Measurements from ENCODE around the gene SMOC1.

Gene SMOC1

GRCh38 chr14:69865701-69866365, 13.4 kb upstream of the SMOC1 start:
- DNase-seq: no peak

DNA sequence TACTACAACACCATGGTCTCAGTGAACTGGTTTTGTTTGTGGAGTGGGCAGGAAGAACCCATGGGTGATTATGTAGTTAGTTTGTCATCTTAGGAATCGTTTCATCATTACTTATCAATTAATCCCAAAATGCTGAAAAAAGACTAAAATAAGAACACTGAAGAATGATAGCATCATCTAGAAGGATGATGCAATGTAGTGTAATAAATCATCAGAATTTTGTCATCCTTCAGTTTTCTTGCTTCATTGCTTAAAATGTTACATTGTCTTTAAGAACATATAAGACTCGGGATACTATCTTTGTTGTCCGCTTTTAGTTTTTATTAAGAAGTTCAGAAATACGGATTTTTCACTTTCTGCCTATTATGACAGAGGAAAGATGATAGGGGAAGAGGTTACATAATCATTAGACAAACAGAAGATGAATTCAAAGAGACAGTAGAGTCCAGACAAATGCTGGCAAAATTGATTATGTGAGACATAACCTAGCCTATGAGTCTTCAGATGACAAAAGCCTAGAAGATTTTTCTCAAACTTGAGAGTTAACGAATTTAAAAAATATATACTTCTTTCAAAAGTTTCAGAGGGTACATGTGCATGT, 10.8 kb upstream of the SMOC1 start:
- no peak for DNase-seq

DNA sequence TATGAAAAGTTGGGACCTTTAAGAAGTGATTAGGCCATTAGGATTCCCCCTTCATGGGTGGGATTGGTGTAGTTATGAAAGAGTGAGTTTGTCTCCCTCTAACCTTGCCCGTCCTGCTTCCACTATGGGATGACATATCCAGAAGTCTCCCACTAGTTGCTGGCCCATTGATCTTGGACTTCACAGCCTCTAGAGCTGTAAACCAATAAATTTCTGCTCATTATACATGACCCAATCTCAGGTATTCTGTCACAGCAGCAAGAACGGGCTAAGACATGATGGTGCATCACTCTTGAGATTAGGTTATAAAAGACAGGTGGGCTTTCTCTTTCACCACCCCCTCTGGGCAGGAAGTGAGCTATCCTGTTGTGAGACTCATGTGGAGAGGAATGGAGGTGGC, 8.6 kb upstream of the SMOC1 start:
- no peak for DNase-seq

DNA sequence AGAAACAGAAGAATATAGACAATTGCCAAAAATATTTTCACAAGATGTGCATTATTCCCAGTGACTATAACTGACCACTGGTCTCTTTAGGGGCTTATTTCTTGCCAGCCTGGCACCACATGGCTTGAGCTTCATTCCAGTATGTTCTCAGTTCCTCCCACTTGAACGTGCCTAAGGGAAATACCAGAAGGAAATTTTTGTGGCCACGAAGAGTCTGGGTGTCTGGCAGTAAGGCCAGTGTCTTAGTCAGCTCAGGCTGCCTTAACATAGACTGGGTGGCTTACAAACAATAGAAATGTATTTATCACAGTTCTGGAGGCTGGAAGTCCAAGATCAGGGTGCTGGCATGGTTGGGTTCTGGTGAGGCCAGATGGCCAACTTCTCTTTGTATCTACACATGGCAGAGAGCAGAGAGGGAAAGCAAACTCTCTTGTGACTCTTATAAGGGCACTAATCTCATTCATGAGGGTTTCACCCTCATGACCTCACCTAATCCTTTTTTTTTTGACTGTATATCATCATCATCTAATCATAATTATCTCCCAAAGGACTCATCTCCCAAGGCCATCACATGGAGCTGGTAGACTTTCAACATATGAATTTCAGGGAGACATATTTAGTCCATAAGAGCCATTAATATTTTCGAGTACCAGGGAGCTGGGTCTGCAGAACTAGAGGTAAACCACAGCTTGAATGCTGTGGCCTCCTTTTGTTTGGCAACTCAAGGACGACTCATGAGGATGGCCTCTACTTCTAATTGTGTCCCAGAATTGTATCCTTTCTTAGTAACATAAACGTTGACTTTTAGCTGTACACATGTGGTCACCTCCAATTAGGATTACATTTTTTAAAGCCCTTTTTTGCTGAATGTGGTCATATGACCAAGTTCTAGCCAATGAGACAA, 5.1 kb upstream of the SMOC1 start:
- DNase-seq: no peak

DNA sequence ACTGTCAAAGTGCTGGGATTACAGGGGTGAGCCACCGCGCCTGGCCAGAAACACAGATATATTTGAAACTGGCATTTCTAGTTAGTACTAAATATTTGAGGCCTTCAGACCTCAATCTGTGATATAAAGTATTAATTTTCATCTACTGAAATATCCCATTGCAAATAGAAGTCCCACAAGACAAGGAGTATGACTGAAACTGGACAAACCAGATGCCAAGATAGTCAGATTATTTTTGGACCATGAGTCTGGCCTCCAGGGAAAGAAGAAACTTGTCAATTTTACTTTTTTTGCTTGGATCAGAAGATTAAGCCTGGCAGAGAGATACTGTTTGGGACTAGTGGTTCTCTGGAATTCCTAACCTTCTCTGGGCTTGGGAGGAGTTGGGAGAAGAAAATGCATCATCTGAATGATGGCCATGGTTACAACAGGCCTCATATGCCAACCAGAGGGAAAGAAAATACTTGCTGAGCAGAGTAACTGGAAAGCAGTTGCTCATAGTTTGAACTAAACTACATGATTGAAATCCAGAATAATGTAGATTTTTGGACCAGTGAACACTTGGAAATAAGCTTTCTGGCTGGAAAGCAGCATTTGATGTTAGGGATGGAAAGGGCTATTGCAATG, 2.9 kb upstream of the SMOC1 start:
- no peak for DNase-seq

DNA sequence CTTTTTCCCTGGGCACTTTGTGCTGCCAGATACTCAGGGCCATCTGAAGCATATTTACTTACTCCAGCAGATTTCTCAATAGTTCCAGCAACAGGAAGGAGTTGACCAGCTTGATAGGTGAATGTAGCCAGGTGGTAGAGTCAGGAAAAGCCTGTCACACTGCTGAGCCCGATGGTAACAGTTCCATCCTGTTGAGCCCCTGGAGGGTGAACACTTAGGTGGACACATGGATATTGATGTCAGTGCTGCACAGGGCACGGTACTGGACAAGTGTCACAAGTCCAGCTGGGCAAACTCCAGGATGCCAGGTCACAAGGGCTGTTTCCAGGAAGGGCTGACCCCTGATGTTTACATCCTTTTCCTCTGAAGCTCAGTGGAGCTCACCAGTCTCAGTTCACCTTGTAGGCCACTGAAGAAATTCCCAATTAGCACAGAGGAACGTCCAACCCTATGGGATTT, 2.3 kb upstream of the SMOC1 start:
- no peak for DNase-seq

GRCh38 chr14:69877492-69877891, 1.7 kb upstream of the SMOC1 start:
- no peak for DNase-seq

- no peak for DNase-seq
Observed at GRCh38 chr14:69878251-69878650, 965 bp upstream of the SMOC1 start.

DNA sequence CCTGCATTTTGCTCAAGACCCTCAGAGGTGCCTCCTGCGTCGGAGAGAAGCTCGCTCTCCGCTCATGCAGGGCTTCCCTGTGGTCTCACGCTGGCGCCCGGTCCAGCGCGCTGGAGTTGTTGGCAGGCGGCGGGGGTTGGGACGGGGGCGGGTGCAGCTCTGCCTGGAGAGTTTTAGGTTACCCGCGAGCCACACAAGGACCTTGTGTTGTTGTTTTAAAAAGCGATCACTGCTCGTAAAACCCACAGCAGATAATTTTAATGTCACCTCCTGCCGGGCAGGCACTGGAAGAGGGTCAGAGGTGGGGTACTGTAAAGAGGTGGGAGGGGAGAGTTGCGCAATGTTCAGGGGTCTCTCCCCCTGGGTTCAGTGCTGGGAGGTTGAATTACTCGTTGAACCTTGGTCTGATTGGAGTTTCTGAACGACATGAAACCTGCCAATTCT, 850 bp downstream of the SMOC1 start:
- no peak for DNase-seq

GRCh38 chr14:69880893-69881292, 1.7 kb downstream of the SMOC1 start:
- no peak for DNase-seq

- no peak for DNase-seq
Observed at GRCh38 chr14:69882116-69882864, 3.1 kb downstream of the SMOC1 start.

DNA sequence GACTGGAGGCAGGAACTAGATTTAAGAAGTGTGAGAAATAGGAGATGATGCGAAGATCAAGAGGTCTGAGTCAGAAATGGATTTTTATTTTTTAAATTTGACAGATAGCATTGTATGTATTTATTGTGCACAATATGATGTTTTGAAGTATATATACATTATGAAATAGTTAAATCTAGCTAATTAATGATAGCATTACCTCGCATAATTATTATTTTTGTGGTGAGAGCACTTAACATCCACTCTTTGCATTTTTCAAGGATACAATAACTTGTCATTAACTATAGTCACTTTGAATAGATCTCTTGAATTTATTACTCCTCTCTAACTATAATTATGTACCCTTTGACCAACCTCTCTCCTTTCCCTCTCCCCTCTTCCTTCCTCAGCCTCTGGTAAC, 3.7 kb downstream of the SMOC1 start:
- no peak for DNase-seq

DNA sequence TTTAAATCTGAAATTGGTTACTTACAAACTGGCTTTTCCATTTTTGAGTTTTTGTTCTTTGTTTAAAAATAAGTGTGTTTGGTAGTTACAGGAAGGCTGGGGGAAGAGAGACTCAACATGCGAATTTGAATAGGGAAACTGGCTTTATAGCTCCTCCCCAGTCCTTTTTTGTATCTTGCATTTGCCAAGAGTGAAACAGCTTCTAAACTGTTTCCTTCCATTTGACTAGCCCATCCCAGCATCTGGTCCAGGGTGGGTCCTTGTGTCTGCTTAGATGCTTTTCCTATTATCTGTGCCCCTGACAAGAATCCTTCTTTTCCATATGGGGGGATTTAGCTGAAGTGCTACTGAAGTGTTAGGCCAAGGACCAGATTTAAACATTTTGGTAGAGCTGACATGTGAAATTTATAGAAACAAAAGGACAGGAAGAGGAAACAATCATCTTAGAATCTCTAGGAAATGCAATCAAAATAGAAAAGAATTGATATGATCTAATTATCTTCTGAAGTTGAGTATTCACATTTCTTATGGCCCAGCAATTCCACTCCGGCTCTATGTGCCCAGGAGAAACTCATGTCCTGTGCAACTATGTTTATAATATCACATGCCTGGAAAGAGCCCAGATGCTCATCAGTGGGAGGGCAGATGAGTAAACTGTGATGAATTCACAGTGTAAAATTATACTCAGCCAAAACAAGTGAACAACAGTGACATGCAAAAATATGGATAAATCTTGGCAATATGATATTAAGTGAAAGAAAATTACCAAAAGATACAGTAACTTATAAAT, 7.4 kb downstream of the SMOC1 start:
- no peak for DNase-seq

DNA sequence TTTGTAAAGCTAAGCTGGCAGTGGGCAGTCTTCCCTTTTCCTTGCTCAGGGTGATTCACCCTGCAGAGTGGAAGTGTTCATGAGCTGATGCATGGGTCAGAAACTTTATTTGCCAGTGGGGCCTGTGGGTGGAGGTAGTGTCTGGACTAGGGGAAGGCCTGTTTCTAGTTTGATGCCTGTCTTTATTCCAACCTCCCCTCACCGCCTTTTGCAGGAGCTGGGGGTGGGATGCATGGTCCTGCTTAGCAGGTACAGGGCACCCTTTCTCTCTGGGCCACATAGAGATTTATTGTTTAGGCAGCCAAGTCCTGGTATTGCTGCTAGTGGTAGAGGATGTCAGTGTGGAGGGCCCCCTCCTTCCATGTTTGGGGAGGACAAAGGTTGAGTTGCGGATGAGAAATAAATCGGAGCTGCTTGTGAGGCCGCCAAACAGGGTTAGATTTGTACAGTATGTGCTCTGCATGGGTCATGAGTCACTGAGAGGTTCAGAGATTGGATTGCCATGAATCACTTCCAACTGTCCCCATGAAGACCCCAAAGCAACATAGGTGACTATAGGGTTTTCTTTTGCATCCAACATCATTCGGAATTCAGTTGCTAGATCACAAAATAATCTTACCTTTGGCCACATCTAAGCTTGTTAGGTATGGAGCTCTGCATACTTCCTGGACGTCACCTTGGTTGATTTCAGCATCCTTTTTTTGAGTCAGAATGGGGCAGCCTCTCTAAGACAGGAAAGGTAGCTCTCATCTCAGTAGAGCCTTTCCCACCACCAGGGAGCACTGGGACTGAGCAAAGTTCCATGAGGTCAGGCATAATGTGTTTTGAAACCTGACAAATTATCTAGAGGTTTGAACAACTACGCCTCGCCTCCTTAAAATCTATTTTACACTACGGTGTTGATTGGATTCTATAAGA, 8.8 kb downstream of the SMOC1 start:
- DNase-seq: no peak

GRCh38 chr14:69891422-69891821, 12.2 kb downstream of the SMOC1 start:
- DNase-seq: no peak

DNA sequence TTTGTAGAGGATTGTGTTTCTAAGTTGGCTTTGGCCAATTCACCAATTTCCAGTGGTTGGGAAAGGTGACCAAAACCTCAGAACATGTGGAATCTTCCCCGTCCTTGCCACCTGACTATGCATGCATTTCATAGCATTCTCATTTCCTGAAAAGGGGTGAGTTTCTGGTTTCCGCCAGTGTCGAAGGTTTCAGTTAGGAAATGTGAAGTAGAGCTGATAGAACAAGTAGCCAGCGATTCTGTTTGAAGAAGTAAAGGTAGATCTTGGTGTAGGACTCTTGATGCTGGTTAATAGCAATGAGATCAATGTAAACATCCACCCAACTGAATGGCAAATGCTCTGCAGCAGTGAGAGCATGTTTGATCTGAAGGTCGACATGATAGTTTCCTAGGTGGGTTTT, 15.9 kb downstream of the SMOC1 start:
- no peak for DNase-seq

GRCh38 chr14:69896080-69896479, 16.9 kb downstream of the SMOC1 start:
- DNase-seq: no peak

GRCh38 chr14:69896972-69897371, 17.8 kb downstream of the SMOC1 start:
- DNase-seq: no peak

DNA sequence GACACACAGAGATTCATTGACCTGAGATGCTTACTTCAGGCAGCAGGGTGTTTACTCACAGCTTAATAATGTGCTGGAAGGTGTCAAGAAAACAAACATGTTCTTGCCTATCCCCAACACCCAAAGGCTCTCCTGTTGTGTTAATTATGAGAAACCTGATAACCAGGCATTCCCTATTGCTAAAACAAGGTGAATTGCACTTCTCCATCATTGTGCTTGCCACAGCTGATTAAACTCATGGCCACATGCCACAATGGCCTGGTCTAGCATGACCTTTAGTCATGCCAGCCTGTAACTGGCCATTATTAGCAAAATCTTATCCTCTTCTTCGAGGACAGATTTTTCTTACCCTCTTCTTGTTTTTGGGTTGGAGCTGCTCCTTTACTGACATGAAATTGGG, 21.4 kb downstream of the SMOC1 start:
- no peak for DNase-seq

DNA sequence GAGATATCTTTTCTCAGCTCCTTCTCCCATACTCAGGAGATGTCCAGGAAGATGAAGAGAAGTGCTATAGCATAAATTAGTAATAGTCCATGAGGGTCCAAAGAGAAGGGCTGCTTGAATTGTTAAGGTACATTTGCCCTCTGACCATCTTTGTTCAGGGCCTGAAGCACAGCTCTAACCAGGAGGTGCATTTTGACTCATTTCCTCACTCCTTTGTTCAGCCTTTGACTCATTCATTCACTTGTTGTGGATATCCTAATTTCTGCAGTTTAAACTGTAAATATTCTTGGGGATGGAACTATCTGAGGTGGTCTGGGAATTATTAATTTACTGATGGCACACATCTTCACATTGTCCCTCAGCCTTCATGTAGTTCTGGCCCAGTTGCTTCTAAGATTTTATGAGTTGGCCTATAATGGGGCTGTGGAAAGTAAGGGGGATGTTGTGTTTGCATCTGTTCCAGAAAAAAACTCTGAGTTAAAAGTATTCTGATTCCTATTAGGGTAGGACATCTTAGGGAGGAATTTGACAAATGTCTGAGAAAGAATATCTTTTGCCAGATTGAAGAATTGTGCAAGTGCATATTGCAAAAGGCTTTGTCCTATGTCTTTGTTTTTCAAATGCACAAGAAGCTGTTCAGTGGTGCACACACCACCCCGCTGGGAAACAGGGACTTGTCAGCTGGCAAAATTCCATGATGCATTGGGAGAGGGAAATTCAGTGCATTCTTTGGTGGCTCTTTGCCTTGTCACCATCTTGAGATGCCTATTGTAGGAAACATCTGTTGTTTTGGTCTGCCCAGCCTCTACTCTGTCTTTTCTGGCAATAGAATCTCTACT, 22.1 kb downstream of the SMOC1 start:
- DNase-seq: no peak
